ENCODE data around the gene LMAN2.

LMAN2 gene

GRCh38 chr5:177367981-177368868 is 16.8 kb upstream of the LMAN2 start:
- TF ChIP-seq CTCF (IDR thresholded peaks at IDR 0.05; ENCODE audit: insufficient read depth, low read depth, low read length, missing control alignments) = no peak
- H3K4me3 ChIP-seq (ENCODE audit: low read depth, low read length) = no peak overlapping the region

GRCh38 chr5:177367323-177367848 is 15.9 kb upstream of the LMAN2 start:
- no peak for TF ChIP-seq CTCF (IDR thresholded peaks at IDR 0.05; ENCODE audit: insufficient read depth, low read depth, low read length, missing control alignments)
- H3K4me3 ChIP-seq (ENCODE audit: low read depth, low read length) = no peak overlapping the region
- DNase-seq (ENCODE audit: low read depth) = no peak

More at GRCh38 chr5:177367981-177368868, 16.8 kb upstream of the LMAN2 start:
- peak; percentile 51 for DNase-seq (ENCODE audit: low read depth)

- TF ChIP-seq CTCF (IDR thresholded peaks at IDR 0.05; ENCODE audit: insufficient read depth, low read depth, low read length, missing control alignments) = no peak
- no peak for DNase-seq (ENCODE audit: low read depth)
These were observed 15.3 kb upstream of the LMAN2 start for GRCh38 chr5:177366528-177367322.

GRCh38 chr5:177365845-177366527 is 14.5 kb upstream of the LMAN2 start:
- DNase-seq (ENCODE audit: low read depth) = no peak
- no peak for TF ChIP-seq CTCF (IDR thresholded peaks at IDR 0.05; ENCODE audit: insufficient read depth, low read depth, low read length, missing control alignments)
- H3K4me3 ChIP-seq (ENCODE audit: low read depth, low read length) = no peak overlapping the region

More at GRCh38 chr5:177366528-177367322, 15.3 kb upstream of the LMAN2 start:
- no peak overlapping the region for H3K4me3 ChIP-seq (ENCODE audit: low read depth, low read length)

- peak; percentile 84 for DNase-seq (ENCODE audit: low read depth)
- no peak for TF ChIP-seq CTCF (IDR thresholded peaks at IDR 0.05; ENCODE audit: insufficient read depth, low read depth, low read length, missing control alignments)
- H3K4me3 ChIP-seq (ENCODE audit: low read depth, low read length) = peak overlapping the region; percentile 10
These were observed 12.9 kb upstream of the LMAN2 start for GRCh38 chr5:177364159-177364962.

- no peak for DNase-seq (ENCODE audit: low read depth)
- TF ChIP-seq CTCF (IDR thresholded peaks at IDR 0.05; ENCODE audit: insufficient read depth, low read depth, low read length, missing control alignments) = no peak
- peak overlapping the region; percentile 10 for H3K4me3 ChIP-seq (ENCODE audit: low read depth, low read length)
These were observed 12.1 kb upstream of the LMAN2 start for GRCh38 chr5:177363565-177363964.
